ENCODE measurements around the gene TNFRSF13B.

DNA sequence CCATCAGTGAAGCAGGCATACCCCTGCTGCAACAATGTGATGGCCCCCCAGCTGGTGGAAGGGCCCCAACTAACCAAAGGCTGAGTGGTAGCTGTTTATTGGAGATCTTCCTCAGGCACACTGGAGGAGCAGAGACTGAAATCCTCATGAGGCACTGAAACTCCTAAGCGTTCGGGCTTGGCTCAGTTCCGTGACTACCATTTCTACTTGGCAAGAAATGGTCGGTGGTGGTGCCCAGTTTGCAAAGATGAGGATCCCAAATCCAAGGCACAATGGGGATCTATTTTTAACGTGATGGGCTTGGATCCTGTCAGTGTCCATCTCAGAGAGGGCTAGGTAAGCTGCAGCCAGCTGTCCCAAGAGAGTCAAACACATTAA, 82.8 kb downstream of the TNFRSF13B start:
- TF ChIP-seq GATA3 (IDR thresholded peaks at IDR 0.05; ENCODE audit: low read depth, low read length), result no peak
- no peak for TF ChIP-seq GATA2 (IDR thresholded peaks at IDR 0.05; ENCODE audit: low read depth, low read length)
